HCEC 1CT (cell line): Measurements from ENCODE around the gene CFI.

Experiments
- DNase-seq: peaks from one replicate; pipeline ENCODE4 v3.0.0-alpha.2; 2017

CFI gene

GRCh38 chr4:109801895-109802319 is at the start of gene CFI:
CFI (minus strand) TSS chr4:109801999; CDS start chr4:109801971, 28 bp downstream.
- DNase-seq: peak; percentile 1

- DNase-seq: no peak
These were observed 48.8 kb upstream of the CFI start for GRCh38 chr4:109850601-109851000.

DNA sequence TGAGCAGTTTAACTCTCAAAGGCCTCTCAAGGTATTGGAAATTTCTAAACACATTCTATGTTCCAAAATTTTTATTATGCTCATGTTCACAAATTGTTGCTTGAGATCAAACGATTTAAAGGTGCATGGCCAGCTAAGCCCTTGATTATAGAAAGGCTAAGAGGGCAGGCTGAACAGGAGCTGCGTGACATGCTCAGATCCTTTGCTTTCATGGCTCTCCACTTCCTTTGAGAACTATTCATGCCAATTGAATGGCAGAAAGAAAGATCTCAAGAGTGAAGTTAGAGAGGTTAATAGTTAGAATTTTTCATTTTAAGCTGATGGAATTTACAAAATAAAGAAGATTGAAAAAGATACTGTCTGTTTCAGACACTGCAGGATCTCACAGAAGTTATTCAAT is 46.7 kb upstream of the CFI start:
- no peak for DNase-seq

- no peak for DNase-seq
These were observed 46.2 kb upstream of the CFI start, which contains the start of gene LRIT3 for GRCh38 chr4:109847896-109848442. LRIT3 (plus strand) TSS chr4:109848107; CDS start chr4:109848202, 95 bp downstream.

GRCh38 chr4:109846395-109847098 is 44.7 kb upstream of the CFI start:
- DNase-seq: no peak

DNA sequence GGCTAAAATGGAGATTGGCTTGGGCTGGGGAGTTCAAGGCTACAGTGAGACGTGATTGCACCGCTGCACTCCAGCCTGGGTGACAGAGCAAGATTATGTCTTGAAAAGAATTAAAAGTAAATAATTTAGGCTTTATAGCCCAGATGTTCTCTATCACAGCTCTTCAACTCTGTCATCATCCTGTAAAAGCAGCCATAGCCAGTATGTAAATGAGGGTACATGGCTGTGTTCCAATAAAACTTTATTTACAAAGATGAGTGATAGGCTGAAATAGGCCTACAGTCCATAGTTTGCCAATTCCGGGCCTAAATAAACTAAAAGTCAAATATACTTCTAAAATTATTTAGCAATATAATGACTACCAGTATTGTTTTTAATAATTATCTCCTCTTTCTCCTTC is 35.2 kb upstream of the CFI start:
- no peak for DNase-seq

DNA sequence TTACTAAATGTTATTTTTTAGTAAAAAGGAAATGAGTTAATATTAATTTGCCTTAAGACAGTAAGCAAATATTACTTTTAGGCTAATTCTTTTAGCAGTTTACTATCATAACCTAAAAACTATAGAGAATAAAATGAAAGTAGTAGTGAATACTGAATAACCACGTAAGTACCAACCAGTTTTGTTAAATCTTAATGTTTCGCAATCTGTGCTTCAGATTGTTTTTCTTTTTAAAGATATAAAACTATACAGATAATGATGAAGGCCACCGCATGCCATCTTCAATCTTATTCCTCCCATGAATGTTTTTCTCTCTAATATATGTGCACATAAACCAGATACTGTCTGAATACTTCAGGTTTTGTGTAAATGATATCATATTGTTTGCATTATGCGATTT is 32.0 kb upstream of the CFI start:
- no peak for DNase-seq

- DNase-seq: no peak
These were observed 25.9 kb upstream of the CFI start, which contains the start of gene RRH for GRCh38 chr4:109827672-109828071. RRH (plus strand) TSS chr4:109827972; CDS start chr4:109828028, 56 bp downstream.

DNA sequence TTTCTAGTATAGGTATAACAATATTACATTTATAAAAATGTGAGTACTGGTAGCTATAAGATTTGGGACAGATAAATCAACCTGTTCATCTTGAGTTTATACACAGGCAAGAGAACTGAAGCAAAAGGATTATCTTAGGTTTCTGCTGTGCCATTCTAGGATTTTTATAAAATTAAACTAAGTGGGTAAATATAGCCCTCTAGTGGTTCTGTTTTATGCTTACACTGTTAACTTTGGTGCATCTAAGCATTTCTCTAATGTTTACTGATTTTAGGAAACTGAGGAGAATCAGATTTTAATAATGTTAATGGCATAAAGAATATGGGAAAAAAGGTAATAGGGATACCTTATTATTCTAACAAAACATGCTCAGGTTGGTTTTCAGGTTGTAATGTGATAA is 24.9 kb upstream of the CFI start:
- peak; percentile 15 for DNase-seq

DNA sequence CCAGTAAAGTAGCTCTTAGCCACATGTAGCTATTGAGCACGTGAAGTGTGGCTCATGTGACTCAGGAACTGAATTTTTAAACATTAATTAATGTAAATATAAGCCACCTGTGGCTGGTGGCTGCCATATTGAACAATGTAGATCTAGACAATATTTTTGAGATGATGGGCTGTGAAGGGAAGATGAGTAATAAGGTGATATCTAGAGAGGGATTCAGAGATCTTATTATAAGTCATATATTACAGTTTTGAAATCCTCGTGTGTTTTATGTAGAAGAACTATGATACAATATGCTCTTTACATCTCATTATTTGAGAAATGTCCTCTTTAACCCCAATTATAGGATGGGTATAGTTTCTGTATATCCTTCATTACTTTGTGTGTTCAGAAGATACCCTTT is 19.4 kb upstream of the CFI start:
- no peak for DNase-seq

GRCh38 chr4:109820563-109820962 is 18.8 kb upstream of the CFI start:
- DNase-seq: no peak

- no peak for DNase-seq
These were observed 16.5 kb upstream of the CFI start for GRCh38 chr4:109818268-109818667.

DNA sequence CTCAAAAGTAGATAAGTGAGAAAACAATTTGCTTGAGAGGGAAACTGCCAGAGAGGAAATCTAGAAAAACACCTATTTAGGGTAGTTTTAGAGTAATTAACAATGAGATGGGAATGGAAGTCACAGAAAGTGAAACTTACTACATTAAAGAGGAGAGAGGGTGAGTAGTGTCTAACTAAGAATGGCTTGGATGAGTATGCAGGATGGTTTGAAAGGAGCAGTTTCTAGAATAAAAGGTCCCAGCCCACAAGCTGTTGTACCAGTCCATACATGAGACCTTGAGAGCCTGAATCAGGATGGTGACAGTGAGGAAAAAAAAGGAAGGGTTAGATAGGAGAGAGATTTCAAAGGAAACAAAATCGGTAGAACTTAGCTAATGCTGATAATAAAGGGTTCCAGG is 15.1 kb upstream of the CFI start:
- no peak for DNase-seq

DNA sequence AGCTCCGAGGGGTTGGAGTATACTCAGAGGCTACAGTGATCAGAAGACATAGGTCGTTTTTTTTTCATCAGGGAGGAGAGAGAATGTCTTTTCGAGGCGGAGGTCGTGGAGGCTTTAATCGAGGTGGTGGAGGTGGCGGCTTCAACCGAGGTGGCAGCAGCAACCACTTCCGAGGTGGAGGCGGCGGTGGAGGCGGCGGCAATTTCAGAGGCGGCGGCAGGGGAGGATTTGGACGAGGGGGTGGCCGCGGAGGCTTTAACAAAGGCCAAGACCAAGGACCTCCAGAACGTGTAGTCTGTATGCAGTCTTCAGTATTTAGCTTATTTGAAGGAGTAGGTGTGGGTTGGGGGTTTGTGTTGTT is 14.3 kb upstream of the CFI start:
- DNase-seq: no peak

- peak; percentile 84 for DNase-seq
These were observed 13.6 kb upstream of the CFI start, which contains the start of gene GAR1 for GRCh38 chr4:109815151-109816081. GAR1 (plus strand) TSS chr4:109815762; CDS start chr4:109816165, 403 bp downstream.

GRCh38 chr4:109811707-109812106 is 9.9 kb upstream of the CFI start:
- no peak for DNase-seq

DNA sequence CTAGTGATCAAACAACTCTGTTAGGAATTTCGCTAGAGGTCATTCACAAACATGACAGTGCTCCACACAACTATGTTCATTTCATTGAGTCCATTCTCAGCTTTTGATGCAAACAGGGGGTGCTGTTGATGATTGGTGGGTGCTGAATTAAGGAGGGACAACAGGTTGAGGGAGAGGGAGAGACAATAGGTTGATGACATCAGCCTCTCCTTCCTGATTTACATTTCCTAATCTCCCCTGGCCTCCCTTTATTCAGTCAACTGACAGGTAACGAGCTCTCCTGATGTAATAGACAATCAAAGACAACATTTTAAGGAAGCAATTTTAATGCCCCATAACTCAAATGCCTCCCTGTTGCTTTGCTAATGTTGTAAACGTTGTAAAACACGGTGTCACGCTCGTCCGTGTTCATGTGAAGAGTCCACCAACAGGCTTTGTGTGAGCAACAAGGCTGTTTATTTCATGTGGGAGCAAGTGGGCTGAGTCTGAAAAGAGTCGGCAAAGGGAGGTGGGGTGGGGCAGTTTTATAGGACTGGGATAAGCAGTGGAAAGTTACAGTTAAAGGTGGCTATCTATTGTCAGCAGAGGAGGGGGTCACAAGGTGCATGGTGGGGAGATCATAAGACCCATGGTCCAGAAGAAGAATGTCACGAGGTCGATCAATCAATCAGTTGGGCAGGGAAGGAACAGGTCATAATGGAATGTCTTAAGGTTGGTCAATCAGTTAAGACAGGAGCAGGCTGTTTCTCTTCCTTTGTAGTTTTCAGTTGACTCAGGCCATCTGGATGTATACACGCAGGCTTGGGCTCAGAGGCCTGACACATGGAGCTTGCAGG is 9.0 kb upstream of the CFI start:
- no peak for DNase-seq

- DNase-seq: no peak
These were observed 7.9 kb upstream of the CFI start for GRCh38 chr4:109809655-109810054.

- peak; percentile 9 for DNase-seq
These were observed 2.2 kb upstream of the CFI start for GRCh38 chr4:109803924-109804571.

DNA sequence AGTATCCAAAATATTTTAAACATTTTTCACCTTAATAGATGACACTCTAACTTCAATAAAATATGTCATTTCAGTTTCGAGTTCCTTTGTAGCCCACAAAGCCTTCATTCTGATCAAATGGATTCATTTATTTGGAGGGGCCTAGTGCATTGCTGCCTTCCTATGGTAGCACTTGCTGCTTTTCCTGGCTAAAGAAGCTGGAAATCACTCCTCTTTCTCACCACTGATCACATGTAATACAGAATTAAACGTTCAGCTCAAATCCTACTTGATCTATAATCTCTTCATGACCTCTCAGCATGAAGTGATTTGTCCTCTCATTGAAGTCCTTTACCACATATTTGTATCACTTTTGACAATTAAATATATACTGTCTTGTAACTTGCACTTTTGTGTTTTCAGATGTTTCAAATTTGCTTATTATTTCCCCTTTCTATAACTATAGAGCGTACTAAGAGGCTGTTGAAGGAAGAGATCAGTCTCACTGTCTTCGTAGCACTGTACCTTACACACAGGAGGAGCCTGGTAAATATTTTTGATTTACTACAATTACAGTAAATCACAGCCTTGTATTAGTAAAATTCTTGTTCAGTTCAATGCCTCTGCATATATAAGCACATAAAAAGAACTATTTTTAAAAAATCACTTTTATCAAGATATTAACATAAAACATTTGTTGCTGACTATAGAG is 555 bp downstream of the CFI start:
- DNase-seq: no peak

GRCh38 chr4:109798866-109799265 is 2.9 kb downstream of the CFI start:
- DNase-seq: no peak
